T follicular helper cell (primary cell): ENCODE results near the gene PRR5.

Experiments used
- DNase-seq: peaks from one replicate; pipeline ENCODE4 v3.0.0-alpha.2; 2020; ENCODE audit warnings: low read depth

Gene PRR5

DNA sequence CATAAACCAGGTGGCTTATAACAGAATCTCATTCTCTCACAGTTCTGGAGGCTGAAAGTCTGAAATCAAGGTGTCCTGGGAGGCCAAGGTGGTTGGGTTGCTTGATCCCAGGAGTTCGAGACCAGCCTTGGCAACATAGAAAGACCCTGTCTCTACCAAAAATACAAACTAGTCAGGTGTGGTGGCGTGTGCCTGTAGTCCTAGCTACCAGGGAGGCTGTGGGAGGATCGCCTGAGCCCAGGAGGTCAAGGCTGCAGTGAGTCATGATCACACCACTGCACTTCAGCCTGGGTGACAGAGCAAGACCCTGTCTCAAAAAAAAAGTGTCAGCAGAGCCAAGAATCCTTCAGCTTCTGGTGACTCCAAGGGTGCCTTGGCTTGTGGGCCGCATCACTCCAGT is 8.9 kb upstream of the PRR5 start:
- no peak for DNase-seq

DNA sequence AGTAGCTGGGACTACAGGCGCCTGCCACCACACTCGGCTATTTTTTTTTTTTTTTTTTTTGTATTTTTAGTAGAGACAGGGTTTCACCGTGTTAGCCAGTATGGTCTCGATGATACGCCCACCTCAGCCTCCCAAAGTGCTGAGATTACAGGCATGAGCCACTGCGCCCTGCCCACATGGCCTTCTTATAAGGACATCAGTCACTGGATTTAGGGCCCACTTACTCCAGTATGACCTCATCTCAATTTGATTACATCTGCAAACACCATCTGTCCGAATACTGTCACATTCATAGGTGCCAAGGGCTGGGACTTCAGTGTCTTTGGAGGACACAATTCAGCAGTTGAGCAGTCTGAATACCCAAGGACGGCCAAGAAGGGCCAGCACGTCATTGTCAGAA is 8.2 kb upstream of the PRR5 start:
- DNase-seq, result no peak

DNA sequence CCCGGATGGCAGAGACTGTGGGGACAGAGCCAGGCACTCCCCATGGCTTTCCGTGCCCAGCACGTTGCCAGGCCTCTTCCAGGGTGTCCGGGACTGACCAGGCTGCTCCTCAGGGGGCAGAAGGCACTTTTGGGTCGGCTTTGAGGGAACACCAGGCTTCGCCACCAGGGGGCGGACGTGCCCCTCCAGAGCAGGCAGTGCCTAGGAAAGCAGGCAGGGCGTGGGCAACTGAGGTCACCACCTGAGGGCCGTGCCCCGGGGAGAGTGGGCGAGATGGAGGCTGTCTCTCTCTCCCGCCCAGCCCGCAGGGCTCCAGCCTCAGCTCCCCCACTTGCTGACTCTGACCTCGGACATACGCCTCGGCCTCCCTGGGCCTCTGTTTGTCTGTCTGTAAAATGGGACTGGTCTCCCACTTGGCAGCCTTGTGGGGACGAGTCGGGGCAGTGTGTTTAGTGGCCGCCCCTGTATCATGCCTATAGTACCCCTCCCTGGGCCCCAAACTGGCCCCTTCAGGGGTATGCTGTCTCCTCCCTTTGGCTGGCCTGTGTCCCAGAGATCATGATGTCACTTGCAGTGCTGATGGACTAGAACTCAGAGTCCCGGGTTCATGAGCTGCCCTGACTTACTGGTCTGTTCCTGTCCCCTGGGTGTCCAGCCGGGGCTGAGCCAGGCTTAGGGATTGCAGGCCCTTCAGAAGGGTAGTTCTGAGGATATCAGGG is 4.4 kb upstream of the PRR5 start:
- DNase-seq, result peak; percentile 74

DNA sequence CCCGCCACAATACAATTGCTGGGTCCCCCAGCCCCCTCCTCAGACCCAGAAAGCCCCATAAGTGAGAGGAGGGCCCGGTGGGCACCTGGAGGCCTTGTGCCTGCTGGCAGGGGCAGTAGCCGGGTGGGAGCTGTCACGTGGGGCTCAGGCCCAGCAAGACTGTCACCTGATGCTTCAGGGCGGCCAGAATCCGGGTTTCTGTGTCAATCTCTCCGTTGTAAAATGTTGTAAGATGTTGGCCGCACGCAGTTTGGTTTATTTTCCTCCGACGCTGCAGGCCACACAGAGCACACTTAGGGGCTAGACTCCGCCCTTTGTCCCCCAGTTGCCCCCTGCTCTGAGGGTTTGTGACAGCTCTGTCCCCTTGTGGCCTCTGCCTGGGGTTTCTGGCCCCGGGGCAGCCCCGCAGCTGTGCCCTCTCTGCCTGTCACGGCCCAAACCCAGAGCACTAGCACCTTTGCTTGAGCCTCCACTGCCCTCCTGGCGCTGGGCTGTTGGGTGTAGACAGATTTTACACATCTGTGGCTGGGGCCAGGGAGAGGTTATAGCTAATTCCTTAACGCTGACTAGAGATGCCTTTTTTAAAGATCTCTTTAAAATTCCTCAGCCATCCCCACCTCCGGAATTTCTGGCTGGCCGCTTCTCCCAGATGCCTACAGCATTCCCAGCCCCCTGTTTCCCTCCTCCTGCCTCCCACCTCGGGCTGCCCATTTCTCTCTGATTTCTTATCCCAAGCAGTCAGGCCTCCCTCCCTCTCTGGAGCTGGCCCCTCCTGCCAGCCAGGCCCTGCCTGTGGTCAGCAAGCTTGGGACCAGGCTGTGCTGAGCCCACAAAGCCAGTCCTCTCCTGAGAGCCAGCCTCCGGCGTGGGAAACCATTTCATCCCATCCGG is 3.2 kb upstream of the PRR5 start:
- DNase-seq, result no peak

DNA sequence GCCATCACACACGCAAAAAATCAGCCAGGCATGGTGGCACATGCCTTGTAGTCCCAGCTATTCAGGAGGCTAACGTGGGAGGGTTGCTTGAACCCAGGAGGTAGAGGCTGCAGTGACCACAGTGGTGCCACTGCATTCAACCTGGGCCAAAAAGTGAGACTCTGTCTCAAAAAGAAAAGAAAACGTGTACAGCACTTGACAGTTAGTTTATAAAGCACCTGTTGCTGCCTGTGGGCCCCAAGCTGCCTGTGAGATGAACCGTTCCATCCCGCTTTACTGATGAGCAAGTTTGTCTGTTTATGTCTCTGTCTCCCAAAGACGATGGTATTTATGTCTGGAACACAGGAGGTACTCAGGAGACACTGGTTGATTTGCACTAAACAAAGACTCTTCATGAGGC is 1.5 kb upstream of the PRR5 start:
- DNase-seq, result no peak

DNA sequence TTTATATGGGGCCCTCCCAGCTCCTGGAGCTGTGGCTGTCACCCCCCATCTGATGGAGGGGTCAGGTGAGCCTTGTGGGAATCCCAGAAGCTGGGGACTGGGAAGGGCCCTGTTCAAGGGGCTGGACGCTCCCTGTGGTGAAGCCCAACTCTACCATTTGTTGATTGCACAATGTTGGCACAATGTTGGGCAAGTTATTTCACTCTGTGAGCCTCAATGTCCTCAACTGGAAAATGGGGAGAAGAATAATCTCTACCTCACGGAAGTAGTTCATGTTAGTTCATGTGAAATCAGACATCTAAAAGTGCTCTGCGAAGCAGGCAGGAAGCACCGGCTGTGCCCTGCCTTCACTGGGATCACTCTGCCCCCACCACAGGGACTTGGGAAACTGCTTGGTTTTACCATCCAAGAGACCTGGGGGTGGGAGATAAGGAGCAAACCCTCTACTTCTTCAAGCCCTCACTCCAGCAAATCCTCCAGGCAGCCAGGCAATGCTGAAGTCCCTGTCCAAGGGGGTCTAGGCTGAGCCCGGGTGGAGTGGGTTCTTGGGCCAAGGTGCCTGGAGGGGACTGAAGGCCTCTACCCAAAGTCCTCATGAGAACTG is 715 bp upstream of the PRR5 start:
- no peak for DNase-seq

DNA sequence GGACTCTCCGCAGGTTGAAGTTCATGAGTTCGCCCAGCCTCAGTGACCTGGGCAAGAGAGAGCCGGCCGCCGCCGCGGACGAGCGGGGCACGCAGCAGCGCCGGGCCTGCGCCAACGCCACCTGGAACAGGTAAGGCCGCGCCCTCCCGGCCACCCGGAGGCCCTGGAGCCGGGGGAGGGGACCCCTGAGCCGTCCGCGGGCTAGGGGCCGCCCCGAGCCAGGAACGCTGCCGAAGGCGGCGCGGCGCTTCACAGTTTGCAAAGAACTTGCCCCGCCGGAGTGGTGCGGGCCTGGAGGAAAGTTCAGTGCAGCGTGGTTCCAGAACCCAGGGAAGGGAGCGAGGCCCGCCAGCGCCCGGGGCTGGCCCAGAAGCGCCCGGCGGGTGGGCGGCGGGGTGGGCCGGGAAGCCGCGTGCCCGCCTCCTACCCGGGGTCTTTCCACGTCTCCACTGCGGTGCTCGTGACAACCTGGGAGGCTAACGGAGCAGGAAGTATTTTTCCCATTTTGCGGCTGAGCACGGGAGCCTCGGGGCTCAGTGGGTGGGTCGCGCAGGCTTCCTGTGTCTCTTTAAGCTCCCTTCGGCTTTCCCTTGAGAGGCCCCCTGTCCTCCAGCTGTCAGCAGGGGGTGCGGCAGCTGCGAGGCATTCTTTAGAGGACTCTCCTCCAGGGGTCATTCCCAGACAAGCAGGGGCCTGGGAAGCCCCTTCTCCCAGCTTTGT is 635 bp downstream of the PRR5 start:
- peak; percentile 12 for DNase-seq

DNA sequence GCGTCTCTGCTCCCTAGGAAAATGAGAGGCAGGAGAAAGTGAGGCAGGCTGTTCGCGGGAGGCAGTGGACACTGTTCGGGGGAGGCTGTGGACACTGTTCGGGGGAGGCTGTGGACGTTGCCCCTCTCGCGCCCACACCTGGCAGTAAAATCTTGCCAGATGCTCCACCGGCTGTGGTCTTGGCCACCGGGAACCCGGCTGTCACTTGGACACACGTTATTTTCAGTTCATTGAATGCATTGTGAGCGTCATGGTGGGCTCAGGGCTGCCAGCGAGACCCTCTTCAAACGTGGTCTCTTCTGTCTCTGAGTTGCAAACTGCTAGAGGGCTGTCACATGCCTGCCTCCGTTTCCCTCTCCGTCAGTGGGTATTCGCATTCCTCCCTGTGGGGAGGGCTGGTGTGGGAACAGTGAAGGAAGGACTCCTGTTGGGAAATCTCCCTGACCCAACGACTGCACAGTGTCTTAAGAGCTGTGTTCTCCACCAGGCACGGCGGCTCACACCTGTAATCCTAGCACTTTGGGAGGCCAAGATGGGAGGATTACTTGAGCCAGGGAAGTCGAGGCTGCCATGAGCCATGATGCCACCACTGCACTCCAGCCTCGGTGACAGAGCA is 1.4 kb downstream of the PRR5 start:
- DNase-seq, result no peak

DNA sequence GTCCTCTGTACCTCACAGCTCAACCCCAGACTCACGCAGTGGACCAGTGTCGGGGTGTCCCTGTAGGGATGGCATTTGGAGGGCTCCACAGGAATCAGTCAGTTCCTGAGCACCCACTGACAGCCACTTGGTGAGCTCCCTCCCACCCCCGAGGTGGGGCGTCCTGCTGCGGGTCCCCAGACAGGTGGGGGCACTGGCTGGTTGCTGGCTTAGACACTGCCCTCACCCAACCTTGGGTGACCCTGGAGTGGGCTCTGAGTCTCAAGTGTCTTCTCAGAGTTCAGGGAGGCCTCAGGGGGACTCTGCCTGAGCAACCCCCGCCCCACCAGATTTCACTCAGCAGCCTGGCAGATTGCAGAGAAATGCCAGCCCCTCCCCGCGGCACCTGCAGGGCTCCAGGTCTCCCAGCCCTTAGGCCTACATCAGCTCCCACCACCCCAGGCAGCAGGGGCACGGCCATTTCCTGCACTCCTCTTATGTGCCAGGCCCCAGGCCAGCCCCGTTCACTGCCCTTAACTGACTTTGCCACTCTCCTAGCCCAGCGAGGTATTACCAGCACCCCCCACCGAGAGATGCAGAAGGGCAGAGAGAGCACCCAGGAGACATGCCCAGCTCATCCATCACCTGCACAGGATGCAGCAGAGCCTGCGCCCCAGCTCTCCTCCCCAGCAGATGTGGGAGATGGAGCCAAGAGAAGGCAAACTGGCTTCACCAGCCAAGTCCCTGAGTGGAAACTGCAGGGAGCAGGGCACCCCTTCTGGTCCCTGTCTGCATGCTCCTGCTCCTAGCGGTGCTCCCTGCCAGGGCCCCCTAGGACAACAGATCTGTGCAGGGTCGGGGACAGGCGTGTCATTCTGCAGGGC is 2.4 kb downstream of the PRR5 start:
- no peak for DNase-seq

DNA sequence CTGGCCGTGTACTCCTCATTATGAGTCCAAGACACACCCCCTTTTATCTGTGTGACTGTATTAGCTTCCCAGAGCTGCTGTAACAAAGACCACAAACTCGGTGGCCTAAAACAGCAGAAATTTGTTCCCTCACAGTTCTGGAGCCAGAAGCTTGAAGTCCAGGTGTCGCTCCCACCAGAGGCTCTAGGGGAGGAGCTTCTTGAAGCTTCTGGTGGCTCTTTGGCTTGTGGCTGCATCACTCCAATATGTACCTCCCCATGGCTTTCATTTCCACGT is 3.0 kb downstream of the PRR5 start:
- DNase-seq, result no peak

DNA sequence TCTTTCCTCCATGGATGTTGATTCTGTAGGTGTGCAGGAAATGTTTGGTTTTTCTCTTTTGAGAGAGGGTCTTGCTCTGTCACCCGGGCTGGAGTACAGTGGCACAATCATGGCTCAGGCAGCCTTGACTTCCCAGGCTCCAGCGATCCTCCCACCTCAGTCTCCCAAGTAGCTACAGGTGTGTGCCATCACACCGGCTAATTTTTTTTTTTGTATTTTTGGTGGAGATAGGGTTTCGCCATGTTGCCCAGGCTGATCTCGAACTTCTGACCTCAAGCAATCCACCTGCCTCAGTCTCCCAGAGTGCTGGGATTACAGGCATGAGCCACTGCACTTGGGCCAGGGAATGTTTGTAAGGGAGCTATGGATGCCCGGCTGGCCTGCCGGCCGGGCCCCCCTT is 4.5 kb downstream of the PRR5 start:
- no peak for DNase-seq

DNA sequence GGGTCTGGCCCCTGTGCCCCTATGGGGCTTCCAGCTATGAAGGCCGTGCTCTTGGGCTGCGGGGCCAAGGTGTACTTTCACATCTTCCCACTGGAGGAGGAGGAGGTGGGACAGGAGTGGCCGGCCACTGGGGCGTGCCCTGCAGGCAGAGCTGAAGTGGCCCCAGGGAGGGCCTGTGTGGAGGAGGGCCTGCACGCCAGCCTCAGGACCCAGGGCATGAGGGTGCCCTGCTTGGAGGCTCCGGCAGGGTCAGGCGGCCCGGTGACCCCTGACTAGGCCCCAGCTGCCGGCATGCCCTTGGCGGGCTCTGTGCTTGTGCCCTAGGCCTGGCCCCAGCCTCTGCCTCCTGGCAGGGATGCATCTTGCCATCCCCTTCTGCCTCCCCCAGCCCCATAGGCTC is 5.2 kb downstream of the PRR5 start:
- DNase-seq, result no peak

DNA sequence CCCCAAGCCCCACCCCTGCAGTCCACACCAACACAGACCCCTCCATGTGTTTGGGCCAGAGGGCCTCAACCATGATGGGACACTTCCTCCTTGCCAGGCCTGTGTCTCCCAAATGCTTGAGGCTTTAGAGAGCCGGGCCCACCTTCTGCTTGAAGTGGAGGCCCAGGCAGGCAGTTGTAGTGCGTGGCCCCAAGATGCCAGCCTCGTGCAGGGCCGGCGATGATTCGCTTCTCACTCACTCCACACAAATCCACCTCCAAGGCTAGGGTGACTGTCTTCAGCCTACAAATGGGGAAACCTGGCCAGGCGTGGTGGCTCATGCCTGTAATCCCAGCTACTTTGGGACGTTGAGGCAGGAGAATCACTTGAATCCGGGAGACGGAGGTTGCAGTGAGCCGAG is 5.7 kb downstream of the PRR5 start:
- DNase-seq, result no peak

DNA sequence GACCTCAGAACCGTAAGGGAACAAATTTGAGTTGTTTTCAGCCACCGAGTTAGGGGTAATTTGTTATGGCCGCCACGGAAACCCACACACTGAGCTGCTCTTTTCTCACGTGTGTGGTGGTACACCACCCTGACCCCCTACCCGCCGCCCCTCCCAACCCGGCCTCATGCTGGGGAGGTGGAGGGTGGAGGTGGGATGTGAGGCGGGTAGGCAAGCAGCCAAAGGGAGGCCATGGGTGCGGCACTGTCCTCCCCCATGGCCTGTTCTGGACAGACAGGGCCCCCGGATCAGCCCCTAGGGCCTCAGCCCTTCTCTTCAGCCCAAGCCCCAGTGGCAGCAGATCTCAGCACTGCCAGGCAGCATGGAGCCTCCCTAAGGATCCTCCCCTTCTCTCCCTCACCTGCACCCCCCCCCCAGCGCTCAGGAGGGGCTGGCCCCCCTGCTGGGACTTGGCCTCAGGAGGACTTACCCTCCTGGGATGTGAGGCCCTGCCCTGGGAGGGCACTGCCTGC is 7.9 kb downstream of the PRR5 start:
- no peak for DNase-seq

DNA sequence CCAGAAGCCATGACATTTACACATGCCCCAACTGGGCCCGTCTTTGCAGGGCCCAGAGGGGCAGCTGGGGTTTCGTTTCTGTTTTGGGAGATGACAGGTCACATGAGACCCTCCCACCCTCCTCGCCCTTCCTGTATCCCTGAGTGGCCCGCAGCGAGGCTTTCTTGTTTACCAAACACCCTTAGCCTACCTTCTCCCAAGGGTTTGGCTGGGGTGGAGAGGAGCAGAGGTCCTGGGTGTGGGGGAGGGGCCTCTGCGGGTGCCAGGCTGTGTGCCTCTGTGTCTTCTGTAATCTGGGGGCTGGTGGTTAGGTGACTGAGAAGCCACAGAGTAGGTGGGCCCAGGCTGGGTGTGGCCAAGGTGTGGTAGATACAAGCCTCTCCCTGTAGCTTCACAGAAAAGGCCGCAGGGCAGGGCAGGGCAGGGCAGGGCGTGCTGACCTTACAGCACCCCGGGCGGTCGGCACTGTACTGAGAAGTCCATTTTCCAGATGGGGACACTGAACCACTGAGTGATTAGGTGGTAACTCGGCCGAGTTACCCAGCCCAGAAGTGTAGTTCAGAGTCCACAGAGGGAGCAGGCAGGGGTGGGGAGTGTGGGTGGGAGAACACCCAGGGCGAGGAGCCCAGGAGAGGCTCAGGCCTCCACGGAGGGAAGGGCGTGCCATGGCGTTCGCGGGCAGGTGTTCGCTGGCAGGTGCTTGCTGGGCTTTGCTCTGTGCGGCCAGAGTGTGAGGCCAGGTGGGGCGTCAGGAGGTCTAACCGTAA is 8.7 kb downstream of the PRR5 start:
- DNase-seq, result no peak

DNA sequence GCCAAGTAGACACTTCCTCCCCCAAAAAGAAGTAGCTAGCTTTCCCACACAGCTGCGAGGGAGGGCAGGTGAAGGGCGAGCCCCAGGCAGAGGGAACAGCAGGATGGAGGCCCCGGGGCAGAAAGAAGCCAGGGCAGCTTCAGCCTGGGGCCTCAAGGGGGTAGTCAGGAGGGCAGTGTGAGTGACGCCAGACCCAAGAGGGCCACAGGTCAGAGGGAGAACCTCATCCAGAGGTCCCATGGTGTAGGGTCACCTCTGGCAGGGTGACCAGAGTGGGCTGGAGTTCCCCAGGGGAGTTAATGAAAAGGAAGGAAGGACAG is 9.2 kb downstream of the PRR5 start:
- no peak for DNase-seq

DNA sequence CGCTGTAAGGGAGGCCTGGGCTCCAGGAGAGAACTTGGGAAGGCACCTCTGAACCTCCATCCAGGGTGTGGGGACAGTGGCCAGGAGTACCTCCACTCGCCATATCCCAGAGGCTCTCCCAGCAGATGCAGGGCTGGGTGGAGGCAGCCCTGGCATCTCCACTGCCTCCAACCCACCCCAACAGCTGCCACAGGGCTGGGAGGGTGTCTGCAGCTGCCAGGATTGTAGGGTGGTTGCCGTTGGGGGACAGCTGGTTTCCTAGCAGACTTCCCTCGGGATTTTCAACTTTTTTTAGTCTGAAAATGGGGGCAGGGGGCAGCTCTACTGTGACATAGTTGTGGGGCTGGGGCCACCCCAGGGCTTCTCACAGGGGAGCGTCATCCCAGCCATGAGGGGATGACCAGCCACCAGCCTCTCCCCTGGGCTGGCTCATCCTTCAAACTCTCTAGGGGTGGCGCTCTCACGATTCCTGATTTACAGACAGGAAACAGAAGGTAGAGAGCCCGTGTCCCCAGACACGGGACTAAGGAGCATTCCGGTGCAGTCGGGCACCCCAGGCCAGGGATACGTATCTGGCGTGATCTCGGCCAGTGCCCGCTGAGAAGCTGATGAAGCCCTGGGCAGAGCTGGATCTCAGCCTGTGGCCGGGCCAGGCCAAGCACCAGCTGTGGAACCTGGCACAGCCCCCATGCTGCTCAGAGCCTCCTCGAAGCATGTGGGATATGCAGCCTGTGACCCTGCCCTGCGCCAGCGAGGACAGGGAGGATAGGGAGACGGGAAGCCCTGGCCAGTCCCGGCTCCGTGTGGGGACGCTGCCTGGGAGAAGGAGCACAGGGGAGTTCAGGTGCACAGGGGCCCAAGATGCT is 9.9 kb downstream of the PRR5 start:
- no peak for DNase-seq

DNA sequence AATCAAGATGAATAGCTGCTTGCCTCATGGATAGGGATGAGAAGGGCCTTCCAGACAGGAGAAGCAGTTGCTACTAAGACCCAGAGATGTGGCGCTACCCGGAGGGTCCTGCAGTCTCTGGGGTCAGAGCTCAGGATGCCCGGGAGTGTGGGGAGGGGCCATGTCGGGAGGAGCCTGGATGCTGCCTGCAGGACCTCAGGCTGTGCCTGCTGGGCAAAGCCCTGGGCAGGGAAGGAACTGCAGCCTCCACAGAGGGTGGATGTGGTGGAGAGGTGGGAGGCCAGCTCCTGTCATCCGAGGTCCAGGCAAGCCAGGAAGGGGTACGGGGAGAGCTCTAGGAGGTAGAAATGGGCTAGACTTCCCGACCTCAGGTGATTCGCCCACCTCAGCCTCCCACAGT is 11.0 kb downstream of the PRR5 start:
- DNase-seq, result no peak

DNA sequence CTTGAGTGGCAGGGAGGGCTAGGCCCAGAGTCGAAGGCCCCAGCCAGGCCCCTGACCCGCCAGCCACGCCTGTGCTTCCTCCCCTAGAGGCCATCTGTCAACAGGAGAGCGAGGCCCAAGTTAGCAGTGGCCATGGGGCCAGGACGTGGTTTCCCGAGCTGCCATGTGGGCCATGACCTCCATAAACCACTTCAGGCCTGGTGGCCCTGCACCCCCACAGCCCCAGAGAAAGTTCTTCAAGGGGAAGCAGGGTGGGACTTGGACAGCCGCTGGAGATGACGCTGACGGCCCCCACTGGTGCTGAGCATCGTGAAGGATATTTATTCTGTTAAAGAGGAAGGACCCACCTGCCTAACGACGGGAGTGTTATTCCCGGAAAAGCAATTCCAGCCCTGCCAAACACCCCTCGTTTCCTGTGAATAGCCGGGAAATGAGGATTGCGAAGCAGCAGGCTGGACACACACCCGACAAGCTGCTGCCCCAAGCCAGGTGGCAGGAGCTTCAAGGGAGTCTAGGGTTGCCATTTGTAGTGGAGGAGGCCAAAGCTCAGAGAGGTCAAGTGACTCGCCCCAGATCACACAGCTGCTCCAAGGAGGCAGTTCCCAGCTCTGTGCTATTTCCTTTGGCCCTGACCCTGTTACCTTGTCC is 12.8 kb downstream of the PRR5 start:
- DNase-seq, result no peak
